WI38 (cell line): ENCODE results near the gene SASH1.

Source experiments
- H3K4me3 ChIP-seq: 2 replicates; pipeline ENCODE4 v1.5.1; 2011; ENCODE audit warnings: low read depth, mild to moderate bottlenecking, control low read depth, low read length
- TF ChIP-seq, protein P1 (sequence below): IDR thresholded peaks from 2 replicates; pipeline ENCODE4 v1.5.1; 2012; ENCODE audit warnings: low read depth, mild to moderate bottlenecking, control low read depth, low read length

Gene SASH1

DNA sequence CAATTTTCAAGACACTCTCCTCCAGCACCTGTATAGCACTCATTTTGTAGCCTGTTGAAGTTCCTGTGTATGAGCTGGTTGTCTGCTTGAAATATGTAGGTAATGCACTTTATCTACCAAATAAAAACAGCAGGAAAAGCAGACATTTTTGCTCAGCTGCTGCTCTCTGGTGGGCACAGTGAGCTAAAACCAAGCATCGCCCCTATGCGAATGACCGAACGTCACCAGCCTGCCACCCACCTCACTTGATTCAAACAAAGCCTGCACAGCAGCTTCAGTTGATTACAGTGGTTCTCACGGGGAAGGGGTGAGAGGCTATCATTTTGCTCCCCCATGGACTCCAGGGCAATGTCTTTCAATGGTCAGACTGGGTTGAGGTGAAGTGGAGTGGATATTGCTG lies 185.7 kb downstream of the SASH1 start:
- TF ChIP-seq, protein P1, sequence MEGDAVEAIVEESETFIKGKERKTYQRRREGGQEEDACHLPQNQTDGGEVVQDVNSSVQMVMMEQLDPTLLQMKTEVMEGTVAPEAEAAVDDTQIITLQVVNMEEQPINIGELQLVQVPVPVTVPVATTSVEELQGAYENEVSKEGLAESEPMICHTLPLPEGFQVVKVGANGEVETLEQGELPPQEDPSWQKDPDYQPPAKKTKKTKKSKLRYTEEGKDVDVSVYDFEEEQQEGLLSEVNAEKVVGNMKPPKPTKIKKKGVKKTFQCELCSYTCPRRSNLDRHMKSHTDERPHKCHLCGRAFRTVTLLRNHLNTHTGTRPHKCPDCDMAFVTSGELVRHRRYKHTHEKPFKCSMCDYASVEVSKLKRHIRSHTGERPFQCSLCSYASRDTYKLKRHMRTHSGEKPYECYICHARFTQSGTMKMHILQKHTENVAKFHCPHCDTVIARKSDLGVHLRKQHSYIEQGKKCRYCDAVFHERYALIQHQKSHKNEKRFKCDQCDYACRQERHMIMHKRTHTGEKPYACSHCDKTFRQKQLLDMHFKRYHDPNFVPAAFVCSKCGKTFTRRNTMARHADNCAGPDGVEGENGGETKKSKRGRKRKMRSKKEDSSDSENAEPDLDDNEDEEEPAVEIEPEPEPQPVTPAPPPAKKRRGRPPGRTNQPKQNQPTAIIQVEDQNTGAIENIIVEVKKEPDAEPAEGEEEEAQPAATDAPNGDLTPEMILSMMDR: no peak
- H3K4me3 ChIP-seq: no peak overlapping the region

DNA sequence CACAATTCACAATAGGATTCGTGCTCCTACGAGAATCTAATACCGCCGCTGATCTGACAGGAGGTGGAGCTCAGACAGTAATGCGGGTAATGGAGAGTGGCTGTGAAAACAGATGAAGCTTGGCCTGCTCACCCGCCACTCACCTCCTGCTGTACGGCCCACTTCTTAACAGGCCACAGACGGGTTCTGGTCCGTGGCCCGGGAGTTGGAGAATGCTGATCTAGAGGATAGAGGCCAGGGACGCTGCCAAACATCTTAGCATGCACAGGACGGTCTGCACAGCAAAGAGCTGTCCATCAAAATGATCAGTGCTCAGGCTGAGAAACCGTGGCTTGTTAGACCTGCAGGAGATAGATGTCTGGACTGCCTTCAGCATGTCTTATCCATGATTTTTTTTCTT lies 186.4 kb downstream of the SASH1 start:
- TF ChIP-seq, protein P1: no peak
- no peak overlapping the region for H3K4me3 ChIP-seq

DNA sequence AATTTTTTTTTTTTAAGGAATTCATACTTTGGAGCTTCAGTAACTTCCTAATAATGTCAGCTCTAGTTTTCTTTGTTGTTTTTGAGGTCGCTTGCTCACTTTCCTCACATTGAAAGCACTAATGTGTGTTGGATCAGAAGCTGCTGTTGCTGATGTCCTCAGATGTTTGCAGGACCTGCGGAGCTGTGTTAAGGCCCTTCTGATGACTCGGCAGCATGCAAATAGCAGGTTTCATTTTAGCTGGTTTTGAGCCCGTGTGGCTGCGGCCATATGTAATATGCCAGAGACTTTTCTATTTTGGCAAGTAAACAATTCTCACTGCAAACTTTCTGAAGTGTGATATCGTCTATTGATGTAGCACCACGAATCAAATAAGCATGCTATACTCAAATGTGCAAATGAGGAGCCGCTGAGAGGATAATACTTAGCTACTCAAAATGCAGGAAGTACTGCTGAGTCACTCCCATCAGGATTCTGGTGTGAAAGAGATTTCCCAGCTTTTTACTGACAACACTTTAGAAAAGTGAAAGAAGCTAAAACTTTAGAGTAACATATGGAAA lies 187.8 kb downstream of the SASH1 start:
- TF ChIP-seq, protein P1: no peak
- peak overlapping the region; percentile 39 for H3K4me3 ChIP-seq

DNA sequence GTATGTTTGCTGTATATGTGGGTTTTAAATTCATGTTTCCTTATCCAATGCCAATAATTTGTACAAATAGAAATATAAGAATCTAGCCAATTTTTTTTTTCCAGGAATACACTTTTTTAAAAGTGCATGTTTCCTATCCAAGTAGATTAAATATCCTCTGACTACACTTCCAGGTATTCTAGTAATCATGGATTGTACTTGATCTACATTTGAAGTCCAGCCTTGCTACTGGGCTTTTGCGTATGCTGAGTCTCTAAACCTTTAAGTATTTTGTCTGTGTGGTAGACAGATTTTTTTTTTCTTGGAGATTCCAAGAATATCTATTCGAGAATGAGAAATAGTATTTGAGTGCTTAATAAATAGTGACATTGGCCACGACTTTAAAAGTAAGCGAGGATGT lies 188.3 kb downstream of the SASH1 start:
- peak overlapping the region; percentile 39 for H3K4me3 ChIP-seq

DNA sequence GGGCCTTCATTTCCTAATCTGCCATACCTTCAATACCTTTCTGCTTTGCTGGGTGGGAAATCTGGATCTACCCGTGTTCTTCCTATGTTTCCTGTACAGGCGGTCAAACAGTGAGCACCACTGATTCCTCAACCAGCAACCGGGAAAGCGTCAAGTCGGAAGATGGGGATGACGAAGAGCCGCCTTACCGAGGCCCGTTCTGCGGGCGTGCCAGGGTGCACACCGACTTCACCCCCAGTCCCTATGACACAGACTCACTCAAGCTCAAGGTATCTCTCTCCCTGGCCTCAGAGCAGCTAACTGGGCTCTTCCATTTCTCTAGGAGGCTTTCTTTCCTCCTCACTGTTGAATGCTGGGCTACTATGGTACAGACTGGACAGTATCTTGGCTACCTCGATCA lies 190.1 kb downstream of the SASH1 start:
- TF ChIP-seq, protein P1: no peak

More for the DNA sequence above, 188.3 kb downstream of the SASH1 start:
- TF ChIP-seq, protein P1: no peak

DNA sequence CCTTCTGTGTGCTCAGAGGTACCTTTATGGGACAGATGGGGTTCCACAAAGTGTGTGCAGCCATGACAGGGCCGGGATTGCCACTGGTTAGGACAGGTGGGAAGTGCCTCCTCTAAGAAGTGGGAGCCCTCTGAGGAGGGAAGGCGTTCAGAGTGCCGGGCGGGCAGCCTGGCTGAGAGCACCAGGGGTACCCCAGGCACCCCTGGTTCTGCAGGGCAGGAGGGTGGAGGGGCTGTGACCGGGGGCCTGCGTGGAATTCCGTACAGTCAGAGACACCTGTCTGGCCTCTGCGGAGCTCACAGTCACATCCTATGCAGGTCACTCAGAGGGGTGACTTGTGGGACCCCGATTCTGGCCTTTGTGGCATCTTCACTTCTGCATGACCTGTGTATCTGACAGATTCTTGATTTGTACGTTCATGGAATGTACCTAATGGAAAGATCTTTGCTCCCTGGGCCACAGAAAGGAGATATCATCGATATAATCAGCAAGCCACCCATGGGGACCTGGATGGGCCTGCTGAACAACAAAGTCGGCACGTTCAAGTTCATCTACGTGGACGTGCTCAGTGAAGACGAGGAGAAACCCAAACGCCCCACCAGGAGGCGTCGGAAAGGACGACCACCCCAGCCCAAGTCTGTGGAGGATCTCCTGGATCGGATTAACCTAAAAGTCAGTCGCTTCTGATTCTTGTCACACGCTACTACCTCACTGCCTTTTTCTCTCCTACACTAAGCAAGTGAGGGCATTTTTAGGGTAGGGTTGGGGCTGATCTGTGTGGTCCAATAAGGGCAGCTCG lies 190.9 kb downstream of the SASH1 start:
- TF ChIP-seq, protein P1: no peak
- no peak overlapping the region for H3K4me3 ChIP-seq

More for the DNA sequence above, 190.1 kb downstream of the SASH1 start:
- no peak overlapping the region for H3K4me3 ChIP-seq

DNA sequence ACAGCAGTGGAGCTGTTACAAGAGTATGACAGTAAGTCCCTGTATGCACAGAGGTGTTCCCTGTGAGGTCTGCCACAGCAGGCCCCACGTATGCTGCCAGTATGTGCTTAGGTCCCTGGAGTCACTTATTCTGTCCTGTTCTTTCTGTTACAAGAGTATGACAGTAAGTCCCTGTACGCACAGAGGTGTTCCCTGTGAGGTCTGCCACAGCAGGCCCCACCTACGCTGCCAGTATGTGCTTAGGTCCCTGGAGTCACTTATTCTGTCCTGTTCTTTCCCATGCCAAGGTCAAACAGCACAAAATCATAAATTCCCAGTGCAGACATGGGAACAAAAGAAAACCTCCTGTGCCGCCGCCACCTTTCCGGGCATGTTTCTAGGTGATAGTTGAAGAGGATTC lies 192.2 kb downstream of the SASH1 start:
- H3K4me3 ChIP-seq: no peak overlapping the region
- TF ChIP-seq, protein P1: no peak
